ENCODE results near the gene PAAF1.
A peak's percentile ranks its signal among the peaks of the same experiment; 100 is the strongest.
"Not testable (repeated sequence)": the region's sequence is repeated elsewhere in the genome, so short reads cannot be mapped to it uniquely, and the experiment has no call there.

The PAAF1 gene, protein sequence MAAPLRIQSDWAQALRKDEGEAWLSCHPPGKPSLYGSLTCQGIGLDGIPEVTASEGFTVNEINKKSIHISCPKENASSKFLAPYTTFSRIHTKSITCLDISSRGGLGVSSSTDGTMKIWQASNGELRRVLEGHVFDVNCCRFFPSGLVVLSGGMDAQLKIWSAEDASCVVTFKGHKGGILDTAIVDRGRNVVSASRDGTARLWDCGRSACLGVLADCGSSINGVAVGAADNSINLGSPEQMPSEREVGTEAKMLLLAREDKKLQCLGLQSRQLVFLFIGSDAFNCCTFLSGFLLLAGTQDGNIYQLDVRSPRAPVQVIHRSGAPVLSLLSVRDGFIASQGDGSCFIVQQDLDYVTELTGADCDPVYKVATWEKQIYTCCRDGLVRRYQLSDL

GRCh38 chr11:73876424-73877310, at the start of gene PAAF1, which contains the start of gene COA4:
Gene PAAF1 (plus strand): TSS chr11:73876999. CDS start chr11:73877022, 23 bp downstream.
Gene COA4 (minus strand): TSS chr11:73876846. CDS start chr11:73873378, 3,468 bp downstream.
- peak; percentile 94 to 96 for DNase-seq

GRCh38 chr11:73830261-73830660, 46.5 kb upstream of the PAAF1 start:
- DNase-seq: no peak

- DNase-seq: no peak
Measured at GRCh38 chr11:73833067-73833466, 43.7 kb upstream of the PAAF1 start.

- DNase-seq: no peak
Measured at GRCh38 chr11:73838443-73839122, 38.2 kb upstream of the PAAF1 start.

- DNase-seq: no peak
Measured at GRCh38 chr11:73839123-73839457, 37.7 kb upstream of the PAAF1 start.

GRCh38 chr11:73851046-73851764, 25.6 kb upstream of the PAAF1 start:
- DNase-seq: no peak

- no peak for DNase-seq
Measured at GRCh38 chr11:73852049-73852448, 24.8 kb upstream of the PAAF1 start.

DNA sequence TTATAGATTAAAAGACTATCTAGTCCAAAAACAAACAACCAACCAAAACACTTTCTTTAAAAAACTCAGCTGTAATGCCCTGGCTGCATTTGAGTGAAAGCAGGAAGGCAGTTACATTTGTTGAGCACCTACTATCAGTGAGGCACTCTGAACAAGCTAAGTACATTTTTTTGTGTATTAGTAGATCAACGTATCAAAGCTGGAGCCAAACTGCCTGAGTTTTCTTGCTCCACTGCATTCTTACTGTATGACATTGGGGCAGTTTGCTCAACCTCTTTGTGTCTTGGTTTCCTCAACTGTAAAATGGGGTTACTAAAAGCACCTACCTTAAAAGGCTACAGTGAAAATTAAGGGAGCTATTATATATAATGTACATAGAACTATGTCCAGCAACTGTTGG, 22.1 kb upstream of the PAAF1 start:
- DNase-seq: no peak

DNA sequence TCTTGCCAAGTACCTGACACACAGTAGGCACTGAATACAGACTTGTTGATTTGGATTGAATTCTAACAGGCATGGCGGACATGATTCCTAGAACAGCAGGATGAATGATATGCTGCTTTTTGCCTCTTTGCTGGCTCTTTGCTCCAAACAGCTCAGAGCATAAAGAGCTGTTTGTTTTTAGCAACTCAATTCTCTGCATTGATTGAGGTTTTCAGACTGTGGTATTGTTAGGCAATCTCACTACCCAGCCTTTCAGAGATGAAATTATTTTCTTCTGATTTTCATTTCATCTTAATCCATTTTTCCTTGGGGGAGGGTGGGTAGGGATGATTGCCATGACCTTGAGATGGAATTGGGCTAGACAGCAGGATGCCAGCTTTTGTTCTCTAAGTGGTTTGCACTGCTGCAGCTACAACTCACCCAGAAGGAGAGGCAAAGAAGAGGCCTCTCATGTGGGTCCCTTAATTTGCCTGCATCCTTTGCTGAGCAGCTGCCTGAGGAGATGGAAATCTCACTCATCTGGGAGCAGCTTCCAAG, 20.7 kb upstream of the PAAF1 start:
- DNase-seq: no peak

GRCh38 chr11:73859671-73860070, 17.1 kb upstream of the PAAF1 start:
- DNase-seq: no peak

- DNase-seq: no peak
Measured at GRCh38 chr11:73860202-73860601, 16.6 kb upstream of the PAAF1 start.

DNA sequence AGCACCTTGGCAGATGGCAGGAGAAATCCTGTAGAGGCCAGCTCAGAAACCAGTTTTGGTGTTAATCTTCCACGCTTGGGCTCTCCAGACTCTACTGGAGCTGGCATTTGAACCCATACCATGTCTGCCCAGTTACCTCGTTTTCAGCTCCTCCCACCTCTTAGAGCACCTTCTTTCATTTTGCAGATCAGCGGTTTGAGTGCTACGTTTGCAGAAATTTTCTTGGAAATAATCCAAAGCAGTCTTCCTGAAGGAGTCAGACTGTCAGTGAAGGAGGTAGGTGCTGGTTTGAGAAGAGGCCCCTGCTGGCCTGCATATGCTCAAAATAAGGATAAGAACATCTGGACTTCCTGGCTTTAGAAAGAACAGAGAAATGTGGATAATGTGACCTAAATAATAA, 13.8 kb upstream of the PAAF1 start:
- no peak for DNase-seq

- no peak for DNase-seq
Measured at GRCh38 chr11:73866095-73866579, 10.7 kb upstream of the PAAF1 start.

DNA sequence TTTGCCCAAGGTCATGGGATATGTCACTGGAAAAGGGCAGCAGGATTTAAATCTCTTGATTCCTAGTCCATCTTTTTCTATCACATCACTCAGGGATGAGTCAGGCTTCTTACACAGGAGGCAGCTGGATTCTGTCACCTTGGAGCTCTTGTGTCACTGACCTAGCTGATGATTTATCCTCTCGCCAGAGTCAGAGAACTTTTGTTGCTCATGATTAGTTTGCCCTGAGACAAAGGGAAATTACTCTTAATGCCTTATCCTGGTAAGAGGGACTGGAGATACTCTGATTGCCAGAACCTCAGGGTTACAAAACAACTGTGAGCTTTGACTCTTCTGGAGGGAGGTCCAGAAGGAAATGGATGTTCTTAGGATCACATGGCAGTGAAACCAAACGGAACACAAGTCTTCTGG, 10.2 kb upstream of the PAAF1 start:
- DNase-seq: no peak

DNA sequence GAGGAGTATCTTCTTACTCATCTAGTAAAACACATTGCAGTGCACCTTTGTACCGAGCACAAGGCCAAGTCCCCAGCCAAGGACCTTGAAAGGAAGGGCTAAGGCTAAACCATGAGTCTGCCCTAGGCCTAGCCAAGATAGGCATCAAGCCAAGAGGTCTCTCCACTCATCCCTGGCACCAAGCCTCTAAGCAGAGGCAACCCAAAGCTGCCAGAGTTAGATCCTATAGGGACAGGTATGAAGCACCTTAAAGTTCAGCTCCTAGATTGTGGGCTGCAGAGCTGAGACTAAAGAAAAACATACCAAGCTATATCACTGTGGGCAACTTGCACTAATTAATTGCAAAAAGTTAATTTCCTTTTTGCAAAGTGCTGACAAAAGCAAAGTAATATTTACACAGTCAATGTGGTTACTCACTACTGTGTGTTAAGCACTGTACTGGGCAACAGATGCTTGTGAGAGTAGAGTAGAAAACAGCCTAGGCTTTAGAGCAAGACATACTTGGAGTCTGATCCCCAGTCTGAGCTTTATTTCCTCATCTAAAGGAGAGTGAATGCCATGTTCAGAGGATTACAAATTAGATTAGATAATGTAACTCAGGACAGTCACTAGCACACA, 7.4 kb upstream of the PAAF1 start:
- no peak for DNase-seq

GRCh38 chr11:73870261-73870660, 6.5 kb upstream of the PAAF1 start:
- no peak for DNase-seq

DNA sequence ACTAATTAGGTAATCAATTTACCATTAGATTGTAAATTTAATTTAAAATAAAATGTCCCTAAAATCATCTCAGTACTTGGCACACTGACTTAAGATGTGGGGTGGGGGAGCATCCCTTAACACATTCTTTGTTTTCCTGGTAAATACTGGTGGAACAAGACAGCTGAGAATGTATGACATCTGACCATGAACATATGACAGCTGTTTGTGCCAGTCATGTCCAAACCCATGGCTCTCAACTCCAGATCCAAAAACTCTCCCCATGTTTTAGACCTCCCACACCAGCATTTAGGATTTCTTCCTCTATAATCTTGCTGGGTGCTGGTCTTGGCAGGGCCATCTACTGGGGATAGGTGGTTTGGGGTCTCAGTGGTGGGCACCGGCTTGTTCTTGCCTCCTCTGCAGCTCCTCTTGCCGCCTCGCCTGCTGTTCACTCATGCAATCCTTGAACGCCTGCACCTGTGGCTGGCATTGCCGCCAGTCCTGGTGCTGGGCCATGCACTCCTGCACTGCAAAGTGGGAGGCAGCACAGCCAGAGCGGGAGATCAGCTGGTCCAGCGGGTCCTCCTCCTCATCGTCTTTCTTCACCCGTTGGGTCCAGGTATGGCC, 3.9 kb upstream of the PAAF1 start:
- no peak for DNase-seq

DNA sequence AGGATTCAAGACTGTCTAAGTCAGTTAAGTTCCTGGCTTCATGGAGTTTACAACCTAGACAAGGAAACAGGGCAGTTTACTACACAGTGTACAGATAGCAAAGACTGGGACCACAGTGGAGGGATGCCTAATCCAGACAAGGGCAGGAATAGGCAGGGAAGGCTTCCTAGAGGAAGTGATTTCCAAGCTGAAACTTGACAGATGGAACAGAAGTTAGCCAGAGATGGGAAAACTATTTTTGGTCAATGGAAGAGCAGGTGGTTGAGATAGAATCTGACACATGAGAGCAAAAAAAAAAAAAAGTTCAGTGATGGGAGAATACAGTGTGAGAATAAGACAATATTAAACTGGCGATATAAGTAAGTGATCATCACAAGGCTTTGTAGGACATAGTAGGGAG, 1.4 kb upstream of the PAAF1 start:
- no peak for DNase-seq

- no peak for DNase-seq
Measured at GRCh38 chr11:73875840-73876239, 959 bp upstream of the PAAF1 start.

DNA sequence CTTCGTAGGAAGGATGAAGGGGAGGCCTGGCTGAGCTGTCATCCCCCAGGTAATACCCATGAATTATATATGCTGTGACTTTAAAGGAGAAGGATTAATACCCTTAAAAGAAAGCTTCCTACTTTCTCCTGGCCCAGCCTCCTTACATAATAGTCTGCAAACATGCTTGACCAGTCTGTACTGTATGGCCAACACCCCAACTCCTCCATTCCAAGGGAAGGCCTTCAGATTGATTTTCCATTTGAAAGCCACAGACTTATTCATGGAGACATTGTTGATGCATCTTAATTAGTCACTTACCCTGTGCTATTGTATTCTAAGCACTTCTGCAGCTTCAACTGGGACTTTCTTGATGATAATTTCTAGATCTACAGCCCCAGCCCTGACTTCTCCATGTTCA, 2.0 kb downstream of the PAAF1 start:
- no peak for DNase-seq

GRCh38 chr11:73880449-73880848, 3.6 kb downstream of the PAAF1 start:
- DNase-seq: not testable (repeated sequence)
